CD4-positive, alpha-beta T cell treated with Interferon gamma for 1 hour (primary cell): Measurements from ENCODE around the gene NUDT1.

Experiments used
- DNase-seq: peaks from one replicate; pipeline ENCODE4 v3.0.0-alpha.2; 2020

NUDT1 gene

GRCh38 chr7:2241580-2242540 is at the start of gene NUDT1, which contains the start of gene MRM2:
TSS of gene NUDT1 (plus strand) at chr7:2242226. CDS start at chr7:2244575, 2,349 bp downstream.
TSS of gene MRM2 (minus strand) at chr7:2242205. CDS start at chr7:2242169, 36 bp downstream.
- DNase-seq = peak; percentile 66

- DNase-seq = no peak
These were observed 49.0 kb upstream of the NUDT1 start for GRCh38 chr7:2192831-2193534.

- no peak for DNase-seq
These were observed 48.3 kb upstream of the NUDT1 start for GRCh38 chr7:2193575-2194305.

- DNase-seq = no peak
These were observed 46.4 kb upstream of the NUDT1 start for GRCh38 chr7:2195400-2196246.

- DNase-seq = no peak
These were observed 45.3 kb upstream of the NUDT1 start for GRCh38 chr7:2196381-2197378.

- no peak for DNase-seq
These were observed 44.4 kb upstream of the NUDT1 start for GRCh38 chr7:2197436-2198155.

- no peak for DNase-seq
These were observed 43.8 kb upstream of the NUDT1 start for GRCh38 chr7:2198206-2198605.

GRCh38 chr7:2198760-2199159 is 43.3 kb upstream of the NUDT1 start:
- no peak for DNase-seq

- no peak for DNase-seq
These were observed 42.5 kb upstream of the NUDT1 start for GRCh38 chr7:2199528-2199927.

GRCh38 chr7:2199956-2200583 is 42.0 kb upstream of the NUDT1 start:
- no peak for DNase-seq

- DNase-seq = no peak
These were observed 41.4 kb upstream of the NUDT1 start for GRCh38 chr7:2200584-2200980.

GRCh38 chr7:2201128-2201527 is 40.9 kb upstream of the NUDT1 start:
- no peak for DNase-seq

GRCh38 chr7:2201686-2202360 is 40.2 kb upstream of the NUDT1 start:
- no peak for DNase-seq

- no peak for DNase-seq
These were observed 39.7 kb upstream of the NUDT1 start for GRCh38 chr7:2202361-2202761.

- no peak for DNase-seq
These were observed 38.9 kb upstream of the NUDT1 start for GRCh38 chr7:2202901-2203765.

- no peak for DNase-seq
These were observed 38.2 kb upstream of the NUDT1 start for GRCh38 chr7:2203766-2204300.

- DNase-seq = no peak
These were observed 37.6 kb upstream of the NUDT1 start for GRCh38 chr7:2204446-2204845.
